SK-N-SH (cell line): Measurements from ENCODE around the gene CLEC4M. TPM values are rescaled to one million over a fixed set of nuclear protein-coding genes. Genes with fewer than 3 reads are reported as not detected.
"Not testable (repeated sequence)": the region's sequence is repeated elsewhere in the genome, so short reads cannot be mapped to it uniquely, and the experiment has no call there.

ENCODE experiments used
- CTCF ChIA-PET: fragments of 300-600, 350-600 bp; formaldehyde crosslinking; extraction: SDS; loops from one replicate; lab custom pipeline; 2021; lab: Yijun Ruan, JAX
- POLR2A ChIA-PET: fragments of 350-600 bp; sonication (Branson Sonifier 250); formaldehyde crosslinking; extraction: SDS; loops from one replicate; lab custom pipeline; 2020; ENCODE audit warnings: antibody characterized with exemption, inconsistent platforms; lab: Yijun Ruan, JAX
- DNase-seq: peaks from one replicate; pipeline ENCODE4 v3.0.0; 2012
- H2AFZ ChIP-seq: fragments of 200-600 bp; sonication (generic); 2 replicates; pipeline ENCODE4 v1.8.1; 2016; ENCODE audit warnings: antibody characterized with exemption, mild to moderate bottlenecking, low read depth
- H3F3A ChIP-seq: fragments of 200-600 bp; sonication (generic); replicated peaks from 2 replicates; pipeline ENCODE3; 2016; ENCODE audit warnings: antibody characterized with exemption, mild to moderate bottlenecking; ENCODE audit not compliant: insufficient read depth
- H3K27ac ChIP-seq, 2 experiments: fragments of 200-500 bp in 1 of 2; fragments of 200-600 bp in 1 of 2; sonication (Bioruptor generic) in 1 of 2; sonication (generic), shearing (Covaris generic) in 1 of 2; 2 replicates each; pipeline versions ENCODE4 v1.5.1 to v1.6.1; 2014 to 2016; ENCODE audit warnings: low read depth in 2 of 2, inconsistent platforms in 1 of 2, low read length in 1 of 2, mild to moderate bottlenecking in 1 of 2, mixed read lengths in 1 of 2
- H3K27me3 ChIP-seq: fragments of 200-600 bp; sonication (generic), shearing (Covaris generic); 2 replicates; pipeline ENCODE4 v1.6.1; 2016; ENCODE audit warnings: mixed run types; ENCODE audit not compliant: insufficient read depth
- H3K36me3 ChIP-seq, 2 experiments: fragments of 200-500 bp in 1 of 2; fragments of 200-600 bp in 1 of 2; sonication (Bioruptor generic) in 1 of 2; sonication (generic) in 1 of 2; replicated peaks in 1 of 2; 2 replicates each; pipeline versions ENCODE3 to v1.5.1; 2014 to 2016; ENCODE audit warnings: low read length in 1 of 2, mild to moderate bottlenecking in 1 of 2; ENCODE audit not compliant: insufficient read depth in 2 of 2, control insufficient read depth in 1 of 2
- H3K4me1 ChIP-seq, 2 experiments: fragments of 200-500 bp in 1 of 2; fragments of 200-600 bp in 1 of 2; sonication (Bioruptor generic) in 1 of 2; sonication (generic), shearing (Covaris generic) in 1 of 2; 2 replicates each; pipeline versions ENCODE4 v1.5.1 to v1.6.1; 2014 to 2016; ENCODE audit warnings: low read depth in 1 of 2, low read length in 1 of 2, mixed run types in 1 of 2; ENCODE audit not compliant: insufficient read depth in 2 of 2, control insufficient read depth in 1 of 2
- H3K4me2 ChIP-seq: fragments of 200-600 bp; sonication (generic), shearing (Covaris generic); 2 replicates; pipeline ENCODE4 v1.6.1; 2017; ENCODE audit warnings: mixed run types
- H3K4me3 ChIP-seq, 2 experiments: fragments of 200-500 bp in 1 of 2; fragments of 200-600 bp in 1 of 2; sonication (Bioruptor generic) in 1 of 2; sonication (generic), shearing (Covaris generic) in 1 of 2; 2 replicates each; pipeline versions ENCODE4 v1.5.1 to v1.8.1; 2014 to 2016; ENCODE audit warnings: low read depth in 2 of 2, inconsistent platforms in 1 of 2, low read length in 1 of 2, mild to moderate bottlenecking in 1 of 2, mixed read lengths in 1 of 2, moderate library complexity in 1 of 2
- H3K79me2 ChIP-seq: fragments of 200-600 bp; sonication (generic); 2 replicates; pipeline ENCODE4 v1.8.1; 2017; ENCODE audit warnings: mild to moderate bottlenecking; ENCODE audit not compliant: insufficient read depth
- H3K9ac ChIP-seq: fragments of 200-600 bp; sonication (generic); 2 replicates; pipeline ENCODE4 v1.6.1; 2017; ENCODE audit warnings: mixed run types
- H3K9me2 ChIP-seq: fragments of 200-600 bp; sonication (generic); 2 replicates; pipeline ENCODE4 v1.6.1; 2017; ENCODE audit warnings: mixed run types
- H3K9me3 ChIP-seq: fragments of 200-600 bp; sonication (generic); 2 replicates; pipeline ENCODE4 v1.6.1; 2017; ENCODE audit warnings: mixed run types, mild to moderate bottlenecking, moderate library complexity
- H4K20me1 ChIP-seq: fragments of 200-600 bp; sonication (generic); 2 replicates; pipeline ENCODE4 v1.6.1; 2017; ENCODE audit warnings: mild to moderate bottlenecking, mixed run types; ENCODE audit not compliant: insufficient read depth
- EZH2phosphoT487 ChIP-seq: fragments of 200-600 bp; sonication (generic); IDR thresholded peaks from 2 replicates; pipeline ENCODE4 v1.6.1; 2017; ENCODE audit warnings: low read depth, mixed run types, mild to moderate bottlenecking, antibody characterized with exemption, moderate library complexity, borderline replicate concordance
- FOSL2 ChIP-seq: IDR thresholded peaks from 2 replicates; pipeline ENCODE4 v1.4.0; 2012; ENCODE audit warnings: low read depth, mild to moderate bottlenecking, moderate library complexity, borderline replicate concordance
- FOXJ3 ChIP-seq: sonication (generic); formaldehyde crosslinking; IDR thresholded peaks from 2 replicates; pipeline ENCODE4 v1.5.1; 2020; ENCODE audit warnings: mild to moderate bottlenecking, missing genetic modification reagents
- MAX ChIP-seq: IDR thresholded peaks from 2 replicates; pipeline ENCODE4 v1.4.0; 2012; ENCODE audit warnings: low read depth
- MXI1 ChIP-seq: IDR thresholded peaks from 2 replicates; pipeline ENCODE4 v1.6.1; 2012; ENCODE audit warnings: mild to moderate bottlenecking, low read depth, low read length, improper control_type of control experiment
- POLR2AphosphoS5 ChIP-seq: IDR thresholded peaks from 2 replicates; pipeline ENCODE4 v1.6.1; 2012; ENCODE audit warnings: low read depth, low read length
- RFX5 ChIP-seq: IDR thresholded peaks from 2 replicates; pipeline ENCODE4 v1.6.1; 2012; ENCODE audit warnings: mild to moderate bottlenecking, improper control_type of control experiment, low read length
- RXRA ChIP-seq: IDR thresholded peaks from 2 replicates; pipeline ENCODE4 v1.4.0; 2012; ENCODE audit warnings: low read depth, mild to moderate bottlenecking, borderline replicate concordance
- TCF12 ChIP-seq: IDR thresholded peaks from 2 replicates; pipeline ENCODE4 v1.4.0; 2012
- TEAD4 ChIP-seq: IDR thresholded peaks from 2 replicates; pipeline ENCODE4 v1.4.0; 2012; ENCODE audit warnings: mild to moderate bottlenecking, borderline replicate concordance; ENCODE audit not compliant: insufficient read depth
- ZBTB33 ChIP-seq: IDR thresholded peaks from 2 replicates; pipeline ENCODE4 v1.4.0; 2012; ENCODE audit warnings: low read depth, borderline replicate concordance
- WGBS: methylation state at CpG from one replicate; pipeline ENCODE4 v1.1.6; 2017; ENCODE audit warnings: low lambda C conversion rate; 5-methylcytosine and 5-hydroxymethylcytosine counted together
- polyA plus RNA-seq, 3 experiments: library from polyadenylated mRNA; depleted of rRNA; stranded (reverse); fragments of >200 nt; gene quantifications; 2 replicates each; pipeline ENCODE4 v1.2.3, GENCODE V29; 2012
- TF ChIP-seq, protein P1 (sequence below): IDR thresholded peaks from 2 replicates; pipeline ENCODE4 v1.4.0; 2012; ENCODE audit warnings: low read depth, borderline replicate concordance
- TF ChIP-seq, protein P2 (sequence below): fragments of 150-350 bp; IDR thresholded peaks from 2 replicates; pipeline ENCODE4 v1.6.1; 2017; ENCODE audit warnings: antibody characterized with exemption, low read length, low read depth, borderline replicate concordance
- TF ChIP-seq, protein P3 (sequence below): IDR thresholded peaks from 2 replicates; pipeline ENCODE4; 2012
- TF ChIP-seq, protein P4 (sequence below): fragments of 200-600 bp; sonication (generic); IDR thresholded peaks from 2 replicates; pipeline ENCODE4 v1.6.1; 2017; ENCODE audit warnings: antibody characterized with exemption, mild to moderate bottlenecking, moderate library complexity
- TF ChIP-seq, protein P5 (sequence below): IDR thresholded peaks from 2 replicates; pipeline ENCODE4 v1.6.1; 2012; ENCODE audit warnings: mild to moderate bottlenecking, low read depth, low read length, moderate library complexity

Gene CLEC4M
- polyA plus RNA-seq, 1 of the 3 experiments (the other 2 are of a cell fraction): not detected

DNA sequence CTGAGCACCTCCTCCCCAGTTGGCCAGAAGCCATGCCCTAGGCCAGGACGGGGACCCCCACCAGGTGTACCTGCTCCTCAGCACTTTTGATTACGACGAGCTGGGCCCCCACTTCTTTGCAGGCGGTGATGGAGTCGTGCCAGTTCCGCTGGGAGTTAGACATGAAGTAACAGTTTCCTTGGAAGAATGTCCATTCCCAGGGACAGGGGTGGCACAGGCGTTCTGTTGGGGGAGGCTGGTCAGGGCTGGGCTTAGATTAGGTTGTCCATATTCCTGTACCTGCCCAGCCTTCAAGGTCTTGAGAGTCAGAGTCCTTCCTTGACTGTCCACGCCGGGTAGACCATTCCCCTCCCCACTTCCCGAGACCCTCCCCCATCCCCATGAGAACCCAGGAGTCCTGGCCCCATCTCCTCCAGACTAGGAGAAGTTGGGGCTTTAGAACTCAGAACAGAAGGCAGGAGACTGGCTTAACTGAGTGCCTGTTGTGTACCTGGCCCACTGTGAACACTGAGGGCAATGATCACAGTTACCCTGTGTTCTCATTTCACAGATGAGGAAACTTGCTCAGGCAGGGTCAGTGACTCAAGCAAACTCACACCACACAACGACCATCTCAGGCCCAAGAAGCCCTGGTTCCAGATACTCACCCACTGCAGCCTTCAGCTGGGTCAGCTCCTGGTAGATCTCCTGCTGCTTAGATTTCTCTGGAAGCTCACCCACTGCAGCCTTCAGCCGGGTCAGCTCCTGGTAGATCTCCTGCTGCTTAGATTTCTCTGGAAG is 18.0 kb upstream of the CLEC4M start:
- Histone ChIP-seq H3K9ac (no peak overlapping the region), H3F3A (no peaks in the 10 kb centered on the region), H3K27ac (no peak overlapping the region), H3K9me2 (no peaks in the 10 kb centered on the region), H3K79me2 (no peaks in the 10 kb centered on the region), H3K4me2 (no peak overlapping the region), H3K36me3 (no peaks in the 10 kb centered on the region), H3K27me3 (peaks cover 33% of the 10 kb centered on the region), H2AFZ (no peak overlapping the region), H3K9me3 (no peaks in the 10 kb centered on the region), H3K4me1 (no peaks in the 10 kb centered on the region), H4K20me1 (no peaks in the 10 kb centered on the region)
- CTCF ChIA-PET: interaction anchor here (0.8 to 1.3 kb wide), 2 partner anchors 10 to 64 kb away, joined by 3 read pairs; partner anchors contain the start of gene TRAPPC5
- 10% methylated on average over 12 of the region's 12 CpGs for WGBS
- DNase-seq: no peak
- TF ChIP-seq MXI1: no peak
- TF ChIP-seq, protein P1, sequence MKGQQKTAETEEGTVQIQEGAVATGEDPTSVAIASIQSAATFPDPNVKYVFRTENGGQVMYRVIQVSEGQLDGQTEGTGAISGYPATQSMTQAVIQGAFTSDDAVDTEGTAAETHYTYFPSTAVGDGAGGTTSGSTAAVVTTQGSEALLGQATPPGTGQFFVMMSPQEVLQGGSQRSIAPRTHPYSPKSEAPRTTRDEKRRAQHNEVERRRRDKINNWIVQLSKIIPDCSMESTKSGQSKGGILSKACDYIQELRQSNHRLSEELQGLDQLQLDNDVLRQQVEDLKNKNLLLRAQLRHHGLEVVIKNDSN: no peak
- TF ChIP-seq FOSL2: no peak
- no peak for TF ChIP-seq FOXJ3 (CRISPR knock-in tag)
- TF ChIP-seq ZBTB33: no peak
- no peak for TF ChIP-seq TCF12
- no peak for TF ChIP-seq EZH2phosphoT487
- no peak for TF ChIP-seq TEAD4
- TF ChIP-seq, protein P2, sequence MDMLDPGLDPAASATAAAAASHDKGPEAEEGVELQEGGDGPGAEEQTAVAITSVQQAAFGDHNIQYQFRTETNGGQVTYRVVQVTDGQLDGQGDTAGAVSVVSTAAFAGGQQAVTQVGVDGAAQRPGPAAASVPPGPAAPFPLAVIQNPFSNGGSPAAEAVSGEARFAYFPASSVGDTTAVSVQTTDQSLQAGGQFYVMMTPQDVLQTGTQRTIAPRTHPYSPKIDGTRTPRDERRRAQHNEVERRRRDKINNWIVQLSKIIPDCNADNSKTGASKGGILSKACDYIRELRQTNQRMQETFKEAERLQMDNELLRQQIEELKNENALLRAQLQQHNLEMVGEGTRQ: no peak
- TF ChIP-seq, protein P3, sequence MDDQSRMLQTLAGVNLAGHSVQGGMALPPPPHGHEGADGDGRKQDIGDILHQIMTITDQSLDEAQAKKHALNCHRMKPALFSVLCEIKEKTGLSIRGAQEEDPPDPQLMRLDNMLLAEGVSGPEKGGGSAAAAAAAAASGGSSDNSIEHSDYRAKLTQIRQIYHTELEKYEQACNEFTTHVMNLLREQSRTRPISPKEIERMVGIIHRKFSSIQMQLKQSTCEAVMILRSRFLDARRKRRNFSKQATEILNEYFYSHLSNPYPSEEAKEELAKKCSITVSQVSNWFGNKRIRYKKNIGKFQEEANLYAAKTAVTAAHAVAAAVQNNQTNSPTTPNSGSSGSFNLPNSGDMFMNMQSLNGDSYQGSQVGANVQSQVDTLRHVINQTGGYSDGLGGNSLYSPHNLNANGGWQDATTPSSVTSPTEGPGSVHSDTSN: no peak
- TF ChIP-seq RXRA: no peak
- no peak for TF ChIP-seq POLR2AphosphoS5
- TF ChIP-seq, protein P4, sequence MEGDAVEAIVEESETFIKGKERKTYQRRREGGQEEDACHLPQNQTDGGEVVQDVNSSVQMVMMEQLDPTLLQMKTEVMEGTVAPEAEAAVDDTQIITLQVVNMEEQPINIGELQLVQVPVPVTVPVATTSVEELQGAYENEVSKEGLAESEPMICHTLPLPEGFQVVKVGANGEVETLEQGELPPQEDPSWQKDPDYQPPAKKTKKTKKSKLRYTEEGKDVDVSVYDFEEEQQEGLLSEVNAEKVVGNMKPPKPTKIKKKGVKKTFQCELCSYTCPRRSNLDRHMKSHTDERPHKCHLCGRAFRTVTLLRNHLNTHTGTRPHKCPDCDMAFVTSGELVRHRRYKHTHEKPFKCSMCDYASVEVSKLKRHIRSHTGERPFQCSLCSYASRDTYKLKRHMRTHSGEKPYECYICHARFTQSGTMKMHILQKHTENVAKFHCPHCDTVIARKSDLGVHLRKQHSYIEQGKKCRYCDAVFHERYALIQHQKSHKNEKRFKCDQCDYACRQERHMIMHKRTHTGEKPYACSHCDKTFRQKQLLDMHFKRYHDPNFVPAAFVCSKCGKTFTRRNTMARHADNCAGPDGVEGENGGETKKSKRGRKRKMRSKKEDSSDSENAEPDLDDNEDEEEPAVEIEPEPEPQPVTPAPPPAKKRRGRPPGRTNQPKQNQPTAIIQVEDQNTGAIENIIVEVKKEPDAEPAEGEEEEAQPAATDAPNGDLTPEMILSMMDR: no peak
- TF ChIP-seq MAX: no peak
- TF ChIP-seq, protein P5, sequence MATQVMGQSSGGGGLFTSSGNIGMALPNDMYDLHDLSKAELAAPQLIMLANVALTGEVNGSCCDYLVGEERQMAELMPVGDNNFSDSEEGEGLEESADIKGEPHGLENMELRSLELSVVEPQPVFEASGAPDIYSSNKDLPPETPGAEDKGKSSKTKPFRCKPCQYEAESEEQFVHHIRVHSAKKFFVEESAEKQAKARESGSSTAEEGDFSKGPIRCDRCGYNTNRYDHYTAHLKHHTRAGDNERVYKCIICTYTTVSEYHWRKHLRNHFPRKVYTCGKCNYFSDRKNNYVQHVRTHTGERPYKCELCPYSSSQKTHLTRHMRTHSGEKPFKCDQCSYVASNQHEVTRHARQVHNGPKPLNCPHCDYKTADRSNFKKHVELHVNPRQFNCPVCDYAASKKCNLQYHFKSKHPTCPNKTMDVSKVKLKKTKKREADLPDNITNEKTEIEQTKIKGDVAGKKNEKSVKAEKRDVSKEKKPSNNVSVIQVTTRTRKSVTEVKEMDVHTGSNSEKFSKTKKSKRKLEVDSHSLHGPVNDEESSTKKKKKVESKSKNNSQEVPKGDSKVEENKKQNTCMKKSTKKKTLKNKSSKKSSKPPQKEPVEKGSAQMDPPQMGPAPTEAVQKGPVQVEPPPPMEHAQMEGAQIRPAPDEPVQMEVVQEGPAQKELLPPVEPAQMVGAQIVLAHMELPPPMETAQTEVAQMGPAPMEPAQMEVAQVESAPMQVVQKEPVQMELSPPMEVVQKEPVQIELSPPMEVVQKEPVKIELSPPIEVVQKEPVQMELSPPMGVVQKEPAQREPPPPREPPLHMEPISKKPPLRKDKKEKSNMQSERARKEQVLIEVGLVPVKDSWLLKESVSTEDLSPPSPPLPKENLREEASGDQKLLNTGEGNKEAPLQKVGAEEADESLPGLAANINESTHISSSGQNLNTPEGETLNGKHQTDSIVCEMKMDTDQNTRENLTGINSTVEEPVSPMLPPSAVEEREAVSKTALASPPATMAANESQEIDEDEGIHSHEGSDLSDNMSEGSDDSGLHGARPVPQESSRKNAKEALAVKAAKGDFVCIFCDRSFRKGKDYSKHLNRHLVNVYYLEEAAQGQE: no peak
- TF ChIP-seq RFX5: no peak
- TF ChIP-seq, all 33 proteins: peak for 0
- POLR2A ChIA-PET: no interaction called here
- no peak overlapping the region for H3K4me3 ChIP-seq

GRCh38 chr19:7746306-7746705 is 16.7 kb upstream of the CLEC4M start:
- H4K20me1 ChIP-seq, H3K27ac ChIP-seq, H3K79me2 ChIP-seq, H3K4me2 ChIP-seq, H3K36me3 ChIP-seq, DNase-seq, H3K4me1 ChIP-seq, POLR2A ChIA-PET, H3K9ac ChIP-seq, H3F3A ChIP-seq, H3K9me3 ChIP-seq, H2AFZ ChIP-seq, H3K4me3 ChIP-seq, H3K9me2 ChIP-seq, CTCF ChIA-PET: not testable (repeated sequence)
- H3K27me3 ChIP-seq: peaks cover 30% of the 10 kb centered on the region
- WGBS: 13% methylated on average over 3 of the region's 4 CpGs
